Smooth muscle cell (in vitro differentiated cells): ENCODE data around the gene SRSF3. TPM values are rescaled to one million over a fixed set of nuclear protein-coding genes. Genes with fewer than 3 reads are reported as not detected.
A peak's percentile ranks its signal among the peaks of the same experiment; 100 is the strongest.

ENCODE experiments used
- DNase-seq: peaks from one replicate; lab custom pipeline; 2025; ENCODE audit not compliant: unreplicated experiment; lab: John Stamatoyannopoulos, UW
- H2AFZ ChIP-seq: fragments of 200-600 bp; sonication (generic); 2 replicates; pipeline ENCODE4 v1.6.0; 2016; ENCODE audit warnings: antibody characterized with exemption, low read depth, mild to moderate bottlenecking
- H3F3A ChIP-seq: fragments of 200-600 bp; sonication (generic); 2 replicates; pipeline ENCODE4 v1.6.0; 2017; ENCODE audit warnings: antibody characterized with exemption, low read depth
- H3K27ac ChIP-seq: fragments of 200-600 bp; sonication (generic); 2 replicates; pipeline ENCODE4 v1.5.1; 2016; ENCODE audit warnings: low read depth, mild to moderate bottlenecking
- H3K27me3 ChIP-seq: fragments of 200-600 bp; sonication (generic); 2 replicates; pipeline ENCODE4 v1.6.1; 2016; ENCODE audit warnings: low read depth, mild to moderate bottlenecking
- H3K36me3 ChIP-seq: fragments of 200-600 bp; sonication (generic); 2 replicates; pipeline ENCODE4 v1.5.1; 2016; ENCODE audit warnings: low read depth
- H3K4me1 ChIP-seq: fragments of 200-600 bp; sonication (generic); 2 replicates; pipeline ENCODE4 v1.5.1; 2016; ENCODE audit warnings: low read depth
- H3K4me2 ChIP-seq: fragments of 200-600 bp; sonication (generic); 2 replicates; pipeline ENCODE4 v1.6.0; 2016; ENCODE audit warnings: mild to moderate bottlenecking
- H3K4me3 ChIP-seq: fragments of 200-600 bp; sonication (generic); 2 replicates; pipeline ENCODE4 v1.5.1; 2016; ENCODE audit warnings: mild to moderate bottlenecking
- H3K79me2 ChIP-seq: fragments of 200-600 bp; sonication (generic); 2 replicates; pipeline ENCODE4 v1.6.0; 2016; ENCODE audit warnings: low read depth, mild to moderate bottlenecking
- H3K9ac ChIP-seq: fragments of 200-600 bp; sonication (generic); 2 replicates; pipeline ENCODE4 v1.6.0; 2016; ENCODE audit warnings: low read depth
- H3K9me3 ChIP-seq: fragments of 200-600 bp; sonication (generic); replicated peaks from 2 replicates; pipeline ENCODE4 v1.5.1; 2016; ENCODE audit warnings: low read depth
- H4K20me1 ChIP-seq: fragments of 200-600 bp; sonication (generic); 2 replicates; pipeline ENCODE4 v1.6.0; 2016; ENCODE audit warnings: low read depth
- CTCF ChIP-seq: fragments of 200-600 bp; sonication (generic); IDR thresholded peaks from 2 replicates; pipeline ENCODE4 v1.5.1; 2017; ENCODE audit warnings: borderline replicate concordance, mild to moderate bottlenecking, antibody characterized with exemption; ENCODE audit not compliant: insufficient read depth, poor library complexity, severe bottlenecking
- WGBS: methylation state at CpG from one replicate; pipeline ENCODE4 v1.1.7; 2016; ENCODE audit warnings: low lambda C conversion rate; 5-methylcytosine and 5-hydroxymethylcytosine counted together
- polyA plus RNA-seq: library from polyadenylated mRNA; unstranded; fragments of >200 nt; fragmentation: Nextera tagmentation; extraction: Ambion mirVana; gene quantifications from 2 replicates; pipeline ENCODE4 v1.2.1, GENCODE V29; 2016
- total RNA-seq: library from RNA; depleted of rRNA; stranded (reverse); fragments of >200 nt; gene quantifications from 2 replicates; pipeline ENCODE4 v1.2.3, GENCODE V29; 2014

The SRSF3 gene
- total and polyA plus RNA-seq, 2 experiments from 2014 or later: 158 to 179 TPM

GRCh38 chr6:36592221-36592655 lies 1.9 kb upstream of the SRSF3 start:
- Histone ChIP-seq H3K36me3 (no peaks in the 10 kb centered on the region), H3K4me1 (peaks cover 5% of the 10 kb centered on the region), H3K9me3 (no peaks in the 10 kb centered on the region), H3K4me3 (no peak overlapping the region), H3F3A (peaks cover 16% of the 10 kb centered on the region), H4K20me1 (peaks cover 29% of the 10 kb centered on the region), H3K27me3 (no peaks in the 10 kb centered on the region), H3K79me2 (peaks cover 30% of the 10 kb centered on the region), H3K9ac (no peak overlapping the region), H3K27ac (no peak overlapping the region), H2AFZ (no peak overlapping the region), H3K4me2 (no peak overlapping the region)
- DNase-seq: no peak
- no peak for TF ChIP-seq CTCF
- 91% methylated on average over 12 of the region's 12 CpGs for WGBS

- WGBS: 2% methylated on average over 15 of the region's 15 CpGs
- no peak for TF ChIP-seq CTCF
- Histone ChIP-seq H3K27ac (peak overlapping the region; percentile 98), H3K4me2 (peak overlapping the region; percentile 90), H3K36me3 (peaks cover 7% of the 10 kb centered on the region), H3K4me3 (peak overlapping the region; percentile 100), H3F3A (peaks cover 28% of the 10 kb centered on the region), H3K27me3 (no peaks in the 10 kb centered on the region), H4K20me1 (peaks cover 43% of the 10 kb centered on the region), H2AFZ (peak overlapping the region; percentile 92), H3K4me1 (peaks cover 18% of the 10 kb centered on the region), H3K9me3 (no peaks in the 10 kb centered on the region), H3K9ac (peak overlapping the region; percentile 82), H3K79me2 (peaks cover 44% of the 10 kb centered on the region)
- DNase-seq: no peak
Observed at GRCh38 chr6:36593569-36594028, 563 bp upstream of the SRSF3 start.

- Histone ChIP-seq H3K27ac (peak overlapping the region; percentile 98), H3K9ac (peak overlapping the region; percentile 99), H3F3A (peaks cover 39% of the 10 kb centered on the region), H3K4me3 (peak overlapping the region; percentile 100), H2AFZ (no peak overlapping the region), H3K79me2 (peaks cover 58% of the 10 kb centered on the region), H3K27me3 (no peaks in the 10 kb centered on the region), H3K9me3 (no peaks in the 10 kb centered on the region), H3K4me2 (peak overlapping the region; percentile 100), H3K4me1 (peaks cover 31% of the 10 kb centered on the region), H4K20me1 (peaks cover 57% of the 10 kb centered on the region), H3K36me3 (peaks cover 20% of the 10 kb centered on the region)
- no peak for TF ChIP-seq CTCF
- 2% methylated on average over 15 of the region's 15 CpGs for WGBS
- no peak for DNase-seq
Observed at GRCh38 chr6:36594816-36595643, 868 bp downstream of the SRSF3 start.
